A549 (cell line): ENCODE results near the gene CAMSAP1. TPM values are rescaled to one million over a fixed set of nuclear protein-coding genes. Genes with fewer than 3 reads are reported as not detected.

Source experiments
- ATAC-seq, 2 experiments: fragments of 200-7000 bp in 1 of 2; fragments of >200 bp in 1 of 2; cut with Nextera tagmentation in 1 of 2; cut with Tn5 transposase in 1 of 2; 3 replicates each; pipeline versions ENCODE4 v1.8.0 to v1.9.1; 2018 to 2020; ENCODE audit warnings: mild to moderate bottlenecking in 1 of 2, moderate library complexity in 1 of 2
- CTCF ChIA-PET: fragments of 300-600 bp; sonication (Branson Sonifier 250); formaldehyde crosslinking; extraction: SDS; loops from one replicate; lab custom pipeline; 2021; ENCODE audit warnings: antibody characterized with exemption, inconsistent platforms; lab: Yijun Ruan, JAX
- POLR2A ChIA-PET: fragments of 350-600 bp; formaldehyde crosslinking; extraction: SDS; loops from one replicate; lab custom pipeline; 2021; ENCODE audit warnings: antibody characterized with exemption, inconsistent platforms; lab: Yijun Ruan, JAX
- DNase-seq, 2 experiments: peaks; one replicate each; pipeline versions ENCODE4 v3.0.0 to v3.0.0-alpha.2; 2011 to 2016; ENCODE audit warnings: low read depth in 1 of 2, low spot score in 1 of 2
- FAIRE-seq: peaks from 2 replicates; lab custom pipeline; 2011; peaks lifted over from hg19 to GRCh38; lab: Jason Lieb, UNC
- H3K27ac ChIP-seq, 2 experiments: fragments of >200 bp; sonication (Bioruptor Twin); formaldehyde crosslinking; 3 replicates each; pipeline ENCODE4 v1.5.1; 2016 to 2017
- H3K4me1 ChIP-seq: fragments of >200 bp; sonication (Bioruptor Twin); formaldehyde crosslinking; 3 replicates; pipeline ENCODE4 v1.6.1; 2016
- H3K4me2 ChIP-seq: fragments of >200 bp; sonication (Bioruptor Twin); formaldehyde crosslinking; 3 replicates; pipeline ENCODE4 v1.6.1; 2016
- H3K4me3 ChIP-seq: fragments of >200 bp; sonication (Bioruptor Twin); formaldehyde crosslinking; 3 replicates; pipeline ENCODE4 v1.5.1; 2016
- H3K9me3 ChIP-seq: fragments of >200 bp; sonication (Bioruptor Twin); formaldehyde crosslinking; 3 replicates; pipeline ENCODE4 v1.6.1; 2016
- ATOH8 ChIP-seq: fragments of 250-450 bp; sonication (Bioruptor Pico); IDR thresholded peaks from 2 replicates; pipeline ENCODE4 v1.5.0; 2020; ENCODE audit warnings: low read depth, mild to moderate bottlenecking, moderate library complexity
- CBX2 ChIP-seq: fragments of 200-600 bp; sonication (generic); IDR thresholded peaks from 2 replicates; pipeline ENCODE4 v1.6.1; 2016; ENCODE audit warnings: low read depth, mild to moderate bottlenecking, borderline replicate concordance
- CEBPB ChIP-seq, 2 experiments: fragments of >200 bp in 1 of 2; sonication (Bioruptor Twin) in 1 of 2; formaldehyde crosslinking in 1 of 2; IDR thresholded peaks; 2 replicates each; pipeline ENCODE4 v1.6.1; 2012 to 2016
- CHD2 ChIP-seq: fragments of 150-350 bp; IDR thresholded peaks from 2 replicates; pipeline ENCODE4 v1.6.1; 2014; ENCODE audit warnings: low read length; ENCODE audit not compliant: partially characterized antibody
- EP300 ChIP-seq, 2 experiments: fragments of >200 bp; sonication (Bioruptor Twin); formaldehyde crosslinking; IDR thresholded peaks; 2 replicates in 1 of 2; 3 replicates in 1 of 2; pipeline ENCODE4 v1.6.1; 2016 to 2017
- ESRRA ChIP-seq: fragments of 150-350 bp; IDR thresholded peaks from 2 replicates; pipeline ENCODE4 v1.6.1; 2014; ENCODE audit warnings: mild to moderate bottlenecking, low read length, borderline replicate concordance
- FOXS1 ChIP-seq: fragments of 250-450 bp; sonication (Bioruptor Pico); IDR thresholded peaks from 2 replicates; pipeline ENCODE4 v1.5.0; 2020; ENCODE audit warnings: mild to moderate bottlenecking, moderate library complexity
- HDAC2 ChIP-seq: fragments of 200-600 bp; sonication (generic); IDR thresholded peaks from 2 replicates; pipeline ENCODE4 v1.6.1; 2016
- HES2 ChIP-seq: fragments of >200 bp; sonication (Bioruptor Twin); formaldehyde crosslinking; IDR thresholded peaks from 2 replicates; pipeline ENCODE4 v1.6.1; 2016
- HOXB5 ChIP-seq: fragments of 250-450 bp; sonication (Bioruptor Pico); IDR thresholded peaks from 2 replicates; pipeline ENCODE4 v1.5.0; 2020; ENCODE audit warnings: mild to moderate bottlenecking, moderate library complexity
- JUN ChIP-seq, 2 experiments: fragments of >200 bp; sonication (Bioruptor Twin); formaldehyde crosslinking; IDR thresholded peaks; 2 replicates in 1 of 2; 3 replicates in 1 of 2; pipeline ENCODE4 v1.6.1; 2016 to 2017
- KDM5A ChIP-seq: fragments of 200-600 bp; sonication (generic); IDR thresholded peaks from 2 replicates; pipeline ENCODE4 v1.6.1; 2016; ENCODE audit warnings: antibody characterized with exemption, mild to moderate bottlenecking
- MAZ ChIP-seq: fragments of 150-350 bp; IDR thresholded peaks from 2 replicates; pipeline ENCODE4 v1.6.1; 2014; ENCODE audit warnings: antibody characterized with exemption, low read depth, low read length, borderline replicate concordance
- NR3C1 ChIP-seq: fragments of >200 bp; sonication (Bioruptor Twin); formaldehyde crosslinking; IDR thresholded peaks from 3 replicates; pipeline ENCODE4 v1.6.1; 2017
- PHF8 ChIP-seq: fragments of 200-600 bp; sonication (generic); IDR thresholded peaks from 2 replicates; pipeline ENCODE4 v1.6.1; 2016; ENCODE audit warnings: low read depth, mild to moderate bottlenecking, antibody characterized with exemption, moderate library complexity, borderline replicate concordance
- POLR2A ChIP-seq: IDR thresholded peaks from 2 replicates; pipeline ENCODE4 v1.6.1; 2012; ENCODE audit warnings: mild to moderate bottlenecking, low read length
- POLR2AphosphoS2 ChIP-seq: conservative IDR thresholded peaks from 2 replicates; pipeline ENCODE4 v1.6.1; 2012; ENCODE audit warnings: low read length, improper control_type of control experiment, inconsistent platforms
- RCOR1 ChIP-seq: fragments of 150-350 bp; IDR thresholded peaks from 2 replicates; pipeline ENCODE4 v1.6.1; 2014; ENCODE audit warnings: antibody characterized with exemption, low read length, low read depth
- REST ChIP-seq: fragments of 200-600 bp; sonication (generic); IDR thresholded peaks from 2 replicates; pipeline ENCODE4 v1.6.1; 2016; ENCODE audit warnings: antibody characterized with exemption, mild to moderate bottlenecking, moderate library complexity
- RFX5 ChIP-seq: fragments of 450-650 bp; IDR thresholded peaks from 2 replicates; pipeline ENCODE4 v1.7.1; 2014; ENCODE audit warnings: antibody characterized with exemption, mild to moderate bottlenecking, moderate library complexity
- SMC3 ChIP-seq: fragments of >200 bp; sonication (Bioruptor Twin); formaldehyde crosslinking; IDR thresholded peaks from 3 replicates; pipeline ENCODE4 v1.6.1; 2018; ENCODE audit warnings: inconsistent platforms
- SREBF2 ChIP-seq: fragments of 450-650 bp; IDR thresholded peaks from 2 replicates; pipeline ENCODE4 v1.6.1; 2014; ENCODE audit warnings: mild to moderate bottlenecking, moderate library complexity
- TP53 ChIP-seq: fragments of 250-450 bp; sonication (Bioruptor Pico); IDR thresholded peaks from 2 replicates; pipeline ENCODE4 v1.5.0; 2021; ENCODE audit warnings: mild to moderate bottlenecking, moderate library complexity
- USF2 ChIP-seq: fragments of 450-650 bp; IDR thresholded peaks from 2 replicates; pipeline ENCODE4 v1.6.1; 2014; ENCODE audit warnings: antibody characterized with exemption
- ZFP36 ChIP-seq: fragments of 450-650 bp; IDR thresholded peaks from 2 replicates; pipeline ENCODE4 v1.6.1; 2014; ENCODE audit warnings: borderline replicate concordance; ENCODE audit not compliant: partially characterized antibody
- WGBS: methylation state at CpG from one replicate; pipeline ENCODE4 v1.1.6; 2017; ENCODE audit errors: missing lambda C conversion rate; 5-methylcytosine and 5-hydroxymethylcytosine counted together
- polyA plus RNA-seq, 4 experiments: library from polyadenylated mRNA; depleted of rRNA in 3 of 4; stranded (reverse); fragments of >200 nt; fragmentation: RNase III in 1 of 4; extraction: RNeasy Plus Mini Kit Qiagen cat#74134 plus additional on column Dnase treatment in 1 of 4; gene quantifications; 2 replicates in 3 of 4; 3 replicates in 1 of 4; pipeline ENCODE4 v1.2.3, GENCODE V29; 2011 to 2017

Gene CAMSAP1
- polyA plus RNA-seq, 2 of the 4 experiments (the other 2 are of a cell fraction): 8.6 to 15.0 TPM

GRCh38 chr9:135776893-135777622 lies 130.3 kb downstream of the CAMSAP1 start:
- Histone ChIP-seq H3K9me3 (no peaks in the 10 kb centered on the region), H3K27ac (no peak overlapping the region), H3K4me1 (no peaks in the 10 kb centered on the region), H3K4me3 (no peak overlapping the region), H3K4me2 (no peak overlapping the region)
- POLR2A ChIA-PET: no interaction called here
- TF ChIP-seq REST (no peak), HDAC2 (no peak), NR3C1 (no peak), CEBPB (IDR thresholded peaks at IDR 0.05) (no peak), SREBF2 (no peak), USF2 (no peak), MAZ (no peak), KDM5A (no peak), CBX2 (no peak), RFX5 (no peak), PHF8 (no peak), ATOH8 (no peak), EP300 (IDR thresholded peaks at IDR 0.05) (no peak), HES2 (no peak), POLR2AphosphoS2 (no peak)
- 73% methylated on average over 22 of the region's 25 CpGs for WGBS
- CTCF ChIA-PET: interaction anchor here (0.5 to 1.3 kb wide), 6 partner anchors 10 to 135 kb away, joined by 3 to 6 read pairs (median 4); no protein-coding TSS in a partner anchor
- FAIRE-seq: no peak
- ATAC-seq: no peak
- DNase-seq: no peak

- Histone ChIP-seq H3K4me2 (no peak overlapping the region), H3K9me3 (no peaks in the 10 kb centered on the region), H3K4me3 (no peak overlapping the region), H3K4me1 (no peaks in the 10 kb centered on the region), H3K27ac (no peak overlapping the region)
- 31% methylated on average over 7 of the region's 7 CpGs for WGBS
- DNase-seq: no peak
- no peak for ATAC-seq
- no peak for FAIRE-seq
- POLR2A ChIA-PET: no interaction called here
- TF ChIP-seq POLR2AphosphoS2: no peak
- no peak for TF ChIP-seq SMC3
- TF ChIP-seq KDM5A: no peak
- no peak for TF ChIP-seq HOXB5 (CRISPR knock-in tag)
- TF ChIP-seq PHF8: no peak
- no peak for TF ChIP-seq RFX5
- no peak for TF ChIP-seq SREBF2
- no peak for TF ChIP-seq FOXS1
- no peak for TF ChIP-seq ESRRA
- TF ChIP-seq NR3C1: no peak
- no peak for TF ChIP-seq JUN (IDR thresholded peaks at IDR 0.05)
- no peak for TF ChIP-seq ZFP36
- no peak for TF ChIP-seq POLR2A
- no peak for TF ChIP-seq RCOR1
- TF ChIP-seq TP53 (CRISPR knock-in tag): no peak
- no peak for TF ChIP-seq CHD2
- CTCF ChIA-PET: interaction anchor here (0.5 kb wide), 1 partner anchor 12 kb away, joined by 3 read pairs; no protein-coding TSS in a partner anchor
Observed at GRCh38 chr9:135775911-135776310, 131.4 kb downstream of the CAMSAP1 start.
